IMR-90 (cell line): Measurements from ENCODE around the gene STAM2.

Source experiments
- CTCF ChIP-seq: conservative IDR thresholded peaks from 2 replicates; pipeline ENCODE4 v1.5.1; 2012; ENCODE audit warnings: mild to moderate bottlenecking, low read depth, low read length, improper control_type of control experiment
- FOS ChIP-seq: fragments of 150-350 bp; IDR thresholded peaks from 2 replicates; pipeline ENCODE4 v1.6.1; 2016; ENCODE audit warnings: low read depth, low read length
- POLR2A ChIP-seq: IDR thresholded peaks from 2 replicates; pipeline ENCODE4 v1.6.1; 2012; ENCODE audit warnings: mild to moderate bottlenecking, low read depth, low read length
- RAD21 ChIP-seq: IDR thresholded peaks from 2 replicates; pipeline ENCODE4 v1.6.1; 2012; ENCODE audit warnings: low read length, improper control_type of control experiment
- RFX5 ChIP-seq: IDR thresholded peaks from 2 replicates; pipeline ENCODE4 v1.8.0; 2012; ENCODE audit warnings: low read depth, mild to moderate bottlenecking, low read length, moderate library complexity
- SMC3 ChIP-seq: fragments of 150-350 bp; IDR thresholded peaks from 2 replicates; pipeline ENCODE4 v1.6.1; 2016; ENCODE audit warnings: low read depth, mild to moderate bottlenecking, antibody characterized with exemption, low read length, moderate library complexity

GRCh38 chr2:152189622-152190495, 14.3 kb upstream of the STAM2 start:
- TF ChIP-seq CTCF (peak; percentile 96), POLR2A (peak; percentile 52; the same call in 1 of the 2 replicates), SMC3 (peak; percentile 99), FOS (no peak), RAD21 (peak; percentile 97), RFX5 (no peak)
